ENCODE measurements around the gene ZNF362.

ZNF362 gene

DNA sequence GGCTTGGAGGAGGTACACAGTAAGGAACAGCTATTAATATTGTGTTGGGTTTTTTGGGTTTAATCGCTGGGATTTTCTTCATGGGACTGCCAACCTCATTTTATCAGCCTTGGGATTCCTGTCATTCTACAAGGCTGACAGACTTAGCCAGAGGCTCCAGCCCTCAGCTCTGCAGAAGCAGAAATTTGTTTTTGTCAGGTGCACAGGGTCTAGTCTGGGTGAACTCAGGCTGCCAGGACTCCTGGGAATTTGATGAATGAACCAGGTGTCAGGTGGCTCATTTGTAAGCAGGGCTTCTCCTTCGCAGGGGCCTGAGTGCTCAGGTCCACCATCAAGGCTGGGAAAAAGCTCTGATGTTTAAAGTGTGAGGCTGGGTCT is 11.5 kb upstream of the ZNF362 start:
- no peak for DNase-seq

DNA sequence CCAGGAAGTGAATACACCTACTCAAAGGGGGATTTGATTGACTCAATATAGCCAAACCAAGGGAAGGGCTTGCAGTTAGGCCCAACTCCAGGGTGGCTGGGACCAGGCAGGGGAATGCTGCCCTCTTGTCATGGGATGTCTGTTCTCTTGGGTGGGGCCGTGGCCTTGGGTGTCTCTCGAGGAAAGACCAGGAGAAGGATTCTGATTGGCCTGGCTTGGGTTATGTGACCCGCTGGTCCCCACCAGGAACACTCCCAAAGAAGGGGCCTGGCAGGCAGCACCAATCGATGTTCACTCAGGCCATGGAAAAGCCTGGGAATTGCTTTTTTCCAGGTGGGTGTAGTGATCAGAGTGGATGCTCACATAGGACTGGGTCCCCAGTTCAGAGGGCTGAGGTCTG is 10.1 kb upstream of the ZNF362 start:
- no peak for DNase-seq

- no peak for DNase-seq
These were observed 8.7 kb upstream of the ZNF362 start for GRCh38 chr1:33247545-33247944.

DNA sequence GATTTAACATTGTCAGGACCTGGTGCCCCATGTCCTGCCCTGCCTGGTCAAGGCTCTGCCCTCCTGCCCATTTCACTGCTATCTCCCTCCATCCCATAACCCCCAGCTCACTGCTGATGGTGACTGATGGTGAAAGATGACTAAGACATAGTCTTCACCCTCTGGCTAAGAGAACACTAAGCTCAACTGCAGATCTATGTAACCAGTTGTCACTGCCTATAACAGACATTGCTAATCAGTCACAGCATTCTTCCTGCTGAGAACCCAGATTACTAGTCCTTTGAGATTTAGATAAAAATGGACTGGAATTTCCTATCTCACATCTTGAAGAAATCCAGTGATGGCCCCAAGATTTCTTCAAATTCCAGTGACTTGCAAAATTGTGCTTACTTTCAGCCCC is 8.0 kb upstream of the ZNF362 start:
- DNase-seq, result no peak

DNA sequence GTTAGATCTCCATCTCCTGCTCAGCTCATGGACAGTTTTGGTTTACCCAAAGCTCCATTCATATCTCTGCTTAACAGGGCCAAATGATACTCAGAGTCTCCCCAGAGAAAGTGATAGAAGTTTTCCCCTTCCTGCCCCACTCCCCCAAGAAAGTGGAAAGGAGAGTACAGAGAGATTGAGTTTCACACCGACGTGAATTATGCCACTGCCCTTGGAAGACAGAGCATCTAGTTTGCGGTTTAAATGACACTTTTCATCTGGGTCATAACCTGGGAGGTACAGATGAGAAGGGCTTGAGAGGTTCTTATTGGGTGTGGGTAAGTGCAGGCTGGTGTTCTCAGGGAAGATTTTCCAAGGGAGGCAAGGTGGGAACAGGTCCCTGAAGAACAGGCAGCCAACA is 6.9 kb upstream of the ZNF362 start:
- DNase-seq, result no peak

- no peak for DNase-seq
These were observed 6.1 kb upstream of the ZNF362 start for GRCh38 chr1:33250217-33250616.

DNA sequence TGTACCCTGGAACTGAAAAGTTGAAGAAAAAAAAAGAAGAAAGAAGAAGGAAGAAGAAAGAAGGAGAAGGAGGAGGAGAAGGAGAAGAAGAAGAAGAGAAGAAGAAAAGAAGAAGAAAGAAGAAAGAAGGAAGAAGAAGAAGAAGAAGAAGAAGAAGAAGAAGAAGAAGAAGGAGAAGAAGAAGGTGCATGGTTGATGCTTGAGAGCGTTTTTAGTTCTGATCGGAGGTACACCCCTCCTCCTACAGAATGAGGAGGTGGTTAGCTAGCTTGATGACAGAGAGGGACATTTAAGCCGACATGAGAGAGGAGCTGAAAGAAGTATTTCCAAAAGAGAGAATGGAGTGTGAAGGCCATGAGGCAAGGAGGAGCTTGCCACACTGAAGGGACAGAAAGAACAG is 5.6 kb upstream of the ZNF362 start:
- DNase-seq, result no peak

- no peak for DNase-seq
These were observed 1.8 kb upstream of the ZNF362 start for GRCh38 chr1:33254491-33254890.

GRCh38 chr1:33255347-33256220 is 708 bp upstream of the ZNF362 start:
- peak; percentile 27 for DNase-seq

DNA sequence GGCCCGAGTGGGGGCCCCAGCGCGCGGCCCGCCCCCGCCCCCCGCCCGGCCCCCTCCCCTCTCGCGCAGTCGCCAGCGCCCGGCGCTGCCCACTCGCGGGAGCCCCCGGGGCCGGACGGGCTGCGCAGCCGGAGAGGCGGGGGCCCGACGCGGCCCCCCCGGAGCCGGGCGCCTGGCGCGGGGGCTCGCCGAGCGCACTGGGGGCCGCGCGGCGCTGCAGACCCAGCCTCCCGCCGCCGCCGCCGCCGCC is 146 bp upstream of the ZNF362 start:
- DNase-seq, result no peak

GRCh38 chr1:33257207-33257771 is 997 bp downstream of the ZNF362 start:
- DNase-seq, result no peak

DNA sequence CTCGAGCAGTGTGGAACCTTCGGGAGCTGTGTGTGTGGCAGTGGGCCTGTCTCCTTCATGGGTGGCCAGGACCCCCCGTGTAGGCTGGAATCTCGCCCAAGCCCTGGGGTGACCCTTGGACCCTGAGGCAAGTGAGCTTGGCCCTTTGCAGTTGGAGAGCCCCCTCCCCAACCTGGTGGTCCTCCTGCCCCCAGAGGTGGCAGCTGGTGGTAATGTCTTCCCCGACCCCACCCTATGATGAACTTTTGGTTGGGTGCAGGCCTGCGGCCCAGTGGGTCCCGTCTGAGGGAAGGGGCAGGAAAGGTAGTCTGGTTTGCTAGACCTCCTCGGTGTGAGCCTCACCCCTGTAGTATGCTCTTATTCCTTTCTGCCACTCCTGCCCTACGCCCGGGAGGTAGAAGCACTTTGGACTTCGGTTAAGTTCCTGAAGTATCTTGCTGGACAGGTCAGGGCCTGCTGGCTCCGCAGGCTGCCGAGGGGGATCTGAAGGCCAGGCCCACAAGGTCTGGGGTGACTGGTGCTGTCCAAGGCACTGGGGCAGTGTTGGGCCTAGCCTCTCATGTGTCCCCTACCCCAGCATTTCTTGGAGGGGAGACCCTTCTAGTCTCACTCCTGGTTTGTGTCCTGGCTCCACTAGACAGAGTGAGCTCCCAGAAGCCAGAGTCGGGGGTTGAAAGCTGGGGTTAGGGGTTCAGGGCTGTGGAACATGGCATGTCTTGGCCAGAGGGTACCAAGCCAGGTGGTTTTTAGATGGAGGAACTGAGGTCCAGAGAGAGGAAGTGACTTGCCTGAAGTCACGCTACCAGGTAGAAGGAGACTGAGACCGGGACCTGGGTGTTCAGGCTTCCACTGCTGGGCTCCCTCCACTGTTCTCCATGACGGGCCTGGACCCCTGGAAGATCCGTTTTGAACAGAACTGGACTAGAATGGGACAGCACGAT is 1.8 kb downstream of the ZNF362 start:
- no peak for DNase-seq

DNA sequence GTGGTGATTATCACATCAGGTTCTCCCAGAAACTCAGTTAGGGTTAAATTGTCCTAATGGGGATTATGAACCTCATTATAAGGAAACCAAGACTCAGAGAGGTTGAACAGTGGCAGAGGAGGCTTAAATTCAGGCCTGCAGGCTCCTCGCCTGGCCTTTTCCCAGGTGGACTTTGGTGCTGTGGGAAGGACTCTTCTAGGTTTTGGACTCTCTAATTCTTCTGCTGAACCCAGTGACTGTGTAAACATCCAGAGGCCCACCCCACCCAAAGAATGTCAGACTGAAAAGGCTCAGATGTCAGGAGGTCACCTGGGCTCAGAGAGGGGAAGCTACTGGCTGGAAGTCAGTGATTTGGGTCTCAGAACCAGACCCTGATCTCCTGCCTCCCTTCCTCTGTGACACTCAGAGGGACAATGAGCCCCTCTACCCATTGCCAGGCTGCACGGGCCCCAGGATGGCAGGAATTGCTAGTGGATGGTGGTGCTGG is 2.5 kb downstream of the ZNF362 start:
- no peak for DNase-seq

DNA sequence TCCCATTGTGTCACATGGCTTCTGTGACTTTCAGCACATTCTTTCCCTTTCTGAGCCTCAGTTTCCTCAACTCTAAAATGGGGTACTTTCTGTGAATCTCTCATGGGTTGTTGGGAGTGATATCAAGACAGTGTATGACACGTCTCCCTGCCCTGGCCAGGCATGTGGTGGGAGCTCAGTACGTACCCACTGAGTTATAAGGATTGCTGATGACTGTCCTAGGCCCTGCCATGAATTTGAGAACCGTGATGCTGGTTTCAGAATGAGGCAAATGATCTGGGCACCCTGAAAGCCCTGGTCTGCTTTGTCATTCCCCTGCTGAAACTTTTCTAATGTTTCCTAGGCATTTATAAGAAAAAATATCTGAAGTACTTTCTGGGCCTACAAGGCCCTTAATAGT is 3.6 kb downstream of the ZNF362 start:
- no peak for DNase-seq

- DNase-seq, result no peak
These were observed 4.1 kb downstream of the ZNF362 start for GRCh38 chr1:33260439-33260838.

GRCh38 chr1:33261344-33261743 is 5.1 kb downstream of the ZNF362 start:
- no peak for DNase-seq

DNA sequence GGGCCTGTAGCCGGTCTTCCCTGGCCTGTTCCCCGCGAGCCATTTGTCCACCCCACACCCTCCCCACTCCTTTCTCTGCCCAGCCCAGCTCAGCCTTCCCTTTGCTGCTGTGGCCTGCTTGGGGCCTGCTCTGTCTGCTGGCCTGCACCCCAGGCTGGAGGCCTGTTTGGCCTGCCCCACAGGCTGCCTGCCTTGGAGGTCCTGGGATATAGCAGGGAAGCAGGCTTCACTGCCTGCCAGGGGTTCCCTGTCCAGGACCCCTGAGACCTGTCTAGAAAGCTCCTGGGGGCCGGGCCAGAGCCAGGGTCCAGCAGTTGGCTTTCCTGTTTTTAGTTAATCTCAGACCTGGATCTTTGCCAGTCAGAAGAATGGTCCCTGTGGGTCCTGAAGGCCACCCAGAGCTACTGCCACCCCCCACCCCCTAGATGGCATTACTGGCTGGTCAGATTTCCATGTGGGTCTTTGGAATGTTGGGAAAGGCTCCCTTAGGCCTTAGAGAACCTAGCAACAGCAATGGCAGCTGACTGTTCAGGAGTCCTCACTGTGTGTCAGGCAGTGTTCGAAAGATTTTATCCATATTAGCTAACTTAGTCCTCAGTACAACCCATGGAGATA is 7.7 kb downstream of the ZNF362 start:
- no peak for DNase-seq

- no peak for DNase-seq
These were observed 9.7 kb downstream of the ZNF362 start for GRCh38 chr1:33265780-33266605.

- no peak for DNase-seq
These were observed 10.5 kb downstream of the ZNF362 start for GRCh38 chr1:33266766-33267165.

DNA sequence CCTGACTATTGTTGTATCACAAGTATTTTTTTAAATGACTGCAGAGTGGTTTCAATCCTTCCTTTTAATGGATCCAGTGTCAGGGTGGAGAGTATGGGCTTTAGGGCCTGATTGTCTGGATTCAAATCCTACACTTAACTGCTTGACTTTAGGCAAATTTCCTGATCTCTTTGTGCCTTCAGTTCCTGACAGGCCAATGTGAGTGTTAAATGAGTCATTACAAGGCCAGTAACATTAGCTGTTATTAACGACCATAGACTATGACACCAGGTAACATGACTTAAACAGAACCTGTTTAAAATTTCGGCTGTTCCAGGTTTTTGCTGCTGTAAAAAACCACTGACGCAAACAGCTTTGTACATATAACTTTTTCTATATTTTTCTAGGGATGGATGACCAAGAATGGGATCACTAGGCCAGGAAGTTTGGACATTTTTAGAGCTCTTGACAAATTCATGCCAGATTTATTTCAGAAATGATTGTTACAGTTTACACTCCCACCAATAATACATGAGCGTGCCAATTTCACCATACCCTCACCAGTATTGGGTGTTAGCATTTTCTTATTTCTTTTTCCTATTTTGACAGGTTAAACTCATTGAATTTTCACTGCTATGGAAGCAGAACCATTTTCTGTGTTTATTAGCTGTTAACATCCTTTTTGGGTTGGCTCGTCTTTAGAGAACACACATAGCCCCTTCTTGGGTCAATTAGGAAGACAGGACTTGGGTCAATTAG is 11.3 kb downstream of the ZNF362 start:
- no peak for DNase-seq

- DNase-seq, result no peak
These were observed 12.2 kb downstream of the ZNF362 start for GRCh38 chr1:33268457-33268856.
